GM12891 (cell line): ENCODE results near the gene PARP3. TPM values are rescaled to one million over a fixed set of nuclear protein-coding genes. Genes with fewer than 3 reads are reported as not detected.
"Not testable (repeated sequence)": the region's sequence is repeated elsewhere in the genome, so short reads cannot be mapped to it uniquely, and the experiment has no call there.

Source experiments
- DNase-seq: peaks from one replicate; pipeline ENCODE4 v3.0.0; 2011; ENCODE audit warnings: low spot score; ENCODE audit not compliant: insufficient read length
- FAIRE-seq: peaks from 2 replicates; lab custom pipeline; 2011; peaks lifted over from hg19 to GRCh38; lab: Jason Lieb, UNC
- PAX5 ChIP-seq: IDR thresholded peaks from 2 replicates; pipeline ENCODE4 v1.6.1; 2011; ENCODE audit warnings: low read length, moderate library complexity, mild to moderate bottlenecking; ENCODE audit not compliant: insufficient read depth, severe bottlenecking
- POLR2A ChIP-seq: IDR thresholded peaks from 2 replicates; pipeline ENCODE4 v1.6.1; 2011; ENCODE audit warnings: low read depth, low read length, control low read depth
- POLR2AphosphoS5 ChIP-seq: IDR thresholded peaks from 2 replicates; pipeline ENCODE4 v1.6.1; 2011; ENCODE audit warnings: low read depth, low read length, control low read depth
- POU2F2 ChIP-seq: IDR thresholded peaks from 2 replicates; pipeline ENCODE4 v1.6.1; 2011; ENCODE audit warnings: low read depth, mild to moderate bottlenecking, control low read depth, low read length, moderate library complexity
- SPI1 ChIP-seq: IDR thresholded peaks from 2 replicates; pipeline ENCODE4 v1.6.1; 2011; ENCODE audit warnings: low read depth, low read length, control low read depth
- TAF1 ChIP-seq: IDR thresholded peaks from 2 replicates; pipeline ENCODE4 v1.6.1; 2011; ENCODE audit warnings: low read depth, low read length, control low read depth
- polyA plus RNA-seq: library from polyadenylated mRNA; unstranded; fragments of >200 nt; gene quantifications from one replicate; pipeline ENCODE4 v1.2.1, GENCODE V29; 2012; ENCODE audit warnings: low read depth, missing spikeins, inconsistent platforms; ENCODE audit not compliant: missing spikeins

Gene PARP3
- 24.5 TPM for polyA plus RNA-seq

- FAIRE-seq: peak; percentile 100
- peak; percentile 100 for DNase-seq
- TF ChIP-seq SPI1 (no peak), TAF1 (peak; percentile 78), PAX5 (peak; percentile 44), POLR2AphosphoS5 (0 out of 2 replicates have a peak, but pooled peaks have one; percentile 24), POLR2A (no peak), POU2F2 (no peak)
Observed at GRCh38 chr3:51941798-51942602, at the start of gene PARP3, which contains the start of gene RRP9. TSS of gene PARP3 (plus strand) at chr3:51942363. CDS start at chr3:51943356, 993 bp downstream. TSS of gene RRP9 (minus strand) at chr3:51941904. CDS start at chr3:51941867, 37 bp downstream.

- TF ChIP-seq TAF1: no peak
- TF ChIP-seq POLR2A: no peak
- TF ChIP-seq PAX5: no peak
- no peak for TF ChIP-seq POU2F2
- TF ChIP-seq POLR2AphosphoS5: no peak
- no peak for TF ChIP-seq SPI1
- FAIRE-seq (no peak), DNase-seq (no peak)
Observed at GRCh38 chr3:51894391-51894790, 47.8 kb upstream of the PARP3 start.

- no peak for TF ChIP-seq TAF1
- no peak for TF ChIP-seq SPI1
- no peak for TF ChIP-seq POU2F2
- TF ChIP-seq PAX5: no peak
- TF ChIP-seq POLR2AphosphoS5: no peak
- no peak for TF ChIP-seq POLR2A
- DNase-seq (no peak), FAIRE-seq (no peak)
Observed at GRCh38 chr3:51894939-51895338, 47.2 kb upstream of the PARP3 start.

- FAIRE-seq (no peak), DNase-seq (no peak)
- TF ChIP-seq POU2F2 (no peak), POLR2AphosphoS5 (no peak), PAX5 (no peak), TAF1 (no peak), POLR2A (no peak), SPI1 (no peak)
Observed at GRCh38 chr3:51896607-51897305, 45.4 kb upstream of the PARP3 start.

GRCh38 chr3:51897391-51897790 is 44.8 kb upstream of the PARP3 start:
- TF ChIP-seq TAF1 (no peak), PAX5 (no peak), POLR2A (no peak), SPI1 (no peak), POLR2AphosphoS5 (no peak), POU2F2 (no peak)
- FAIRE-seq (no peak), DNase-seq (no peak)

GRCh38 chr3:51900043-51900442 is 42.1 kb upstream of the PARP3 start:
- not testable (repeated sequence) for DNase-seq, FAIRE-seq

GRCh38 chr3:51902361-51902760 is 39.8 kb upstream of the PARP3 start:
- DNase-seq, FAIRE-seq: not testable (repeated sequence)

- FAIRE-seq (no peak), DNase-seq (no peak)
- TF ChIP-seq POU2F2 (no peak), POLR2AphosphoS5 (no peak), SPI1 (no peak), TAF1 (no peak), PAX5 (no peak)
Observed at GRCh38 chr3:51904034-51904823, 37.9 kb upstream of the PARP3 start.

GRCh38 chr3:51908026-51908425 is 34.1 kb upstream of the PARP3 start:
- DNase-seq (no peak), FAIRE-seq (no peak)
- no peak for TF ChIP-seq SPI1
- TF ChIP-seq POLR2AphosphoS5: no peak
- no peak for TF ChIP-seq TAF1
- TF ChIP-seq POLR2A: no peak
- no peak for TF ChIP-seq PAX5
- no peak for TF ChIP-seq POU2F2

- no peak for FAIRE-seq
- no peak for TF ChIP-seq PAX5
- no peak for TF ChIP-seq POLR2AphosphoS5
- no peak for TF ChIP-seq TAF1
- TF ChIP-seq POU2F2: no peak
- no peak for TF ChIP-seq SPI1
- TF ChIP-seq POLR2A: no peak
- no peak for DNase-seq
Observed at GRCh38 chr3:51916418-51916817, 25.7 kb upstream of the PARP3 start.
